PC-9 (cell line): ENCODE measurements around the gene TRIM42.

Source experiments
- CTCF ChIP-seq: fragments of 200-600 bp; sonication (generic); conservative IDR thresholded peaks from 2 replicates; pipeline ENCODE4 v1.6.1; 2017; ENCODE audit warnings: mixed run types, antibody characterized with exemption, mild to moderate bottlenecking, moderate library complexity
- EZH2 ChIP-seq: fragments of 200-600 bp; sonication (generic); IDR thresholded peaks from 2 replicates; pipeline ENCODE4 v1.8.0; 2017; ENCODE audit warnings: antibody characterized with exemption, low read depth

GRCh38 chr3:140704733-140705132, 26.9 kb downstream of the TRIM42 start:
- TF ChIP-seq CTCF = no peak
- no peak for TF ChIP-seq EZH2
